ENCODE measurements around the gene SLC15A5.

DNA sequence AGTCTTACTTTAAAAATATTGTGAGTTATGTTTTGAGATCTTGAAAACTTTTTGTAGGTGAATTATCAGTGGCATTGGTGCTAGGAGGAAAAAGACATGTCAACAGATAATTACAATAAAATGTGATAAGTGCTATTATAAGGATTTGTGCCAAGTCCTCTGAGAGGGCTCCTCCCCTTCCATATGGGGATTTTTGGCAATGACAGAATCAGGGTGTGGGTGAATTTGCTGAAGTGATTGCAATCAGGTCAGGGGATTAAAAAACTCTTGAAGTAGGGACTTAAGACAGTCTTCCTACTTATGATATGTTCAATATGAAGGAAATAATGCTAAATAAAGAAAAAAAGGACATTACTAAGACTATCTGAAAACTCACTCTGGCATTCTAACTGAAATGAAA is 122.5 kb downstream of the SLC15A5 start:
- TF ChIP-seq CTCF (IDR thresholded peaks at IDR 0.05) (no peak), POLR2A (IDR thresholded peaks at IDR 0.05) (no peak)
